B cell (primary cell): ENCODE data around the gene TCERG1L. TPM values are rescaled to one million over a fixed set of nuclear protein-coding genes. Genes with fewer than 3 reads are reported as not detected.

Source experiments
- ATAC-seq: fragments of 200-7000 bp; cut with Tn5 transposase; one replicate; pipeline ENCODE4 v1.10.0; 2021; ENCODE audit warnings: low read depth, mild to moderate bottlenecking, moderate number of reproducible peaks, moderate library complexity
- CTCF ChIA-PET: fragments of 350-600 bp; sonication (Branson Sonifier 250); formaldehyde crosslinking; loops from one replicate; lab custom pipeline; 2021; ENCODE audit warnings: antibody characterized with exemption, inconsistent platforms; lab: Charles Lee
- POLR2A ChIA-PET: fragments of 350-600 bp; sonication (Branson Sonifier 250); formaldehyde crosslinking; loops from one replicate; lab custom pipeline; 2021; ENCODE audit warnings: antibody characterized with exemption; lab: Charles Lee
- DNase-seq: peaks from one replicate; pipeline ENCODE4 v3.0.0; 2013
- H2AFZ ChIP-seq: 2 replicates; pipeline ENCODE4 v1.6.1; 2012; ENCODE audit warnings: mild to moderate bottlenecking, low read depth, low read length; ENCODE audit not compliant: insufficient read depth, poor library complexity, severe bottlenecking
- H3K27ac ChIP-seq, 2 donors: 1 replicate in 1 of 2; 2 replicates in 1 of 2; pipeline ENCODE4 v1.5.1; 2012 to 2013; ENCODE audit warnings: low read length in 2 of 2, mild to moderate bottlenecking in 2 of 2, moderate library complexity in 1 of 2
- H3K27me3 ChIP-seq, 4 experiments: fragments of 200-600 bp in 1 of 4; sonication (generic) in 1 of 4; replicated peaks in 1 of 4; 1 replicate in 2 of 4; 2 replicates in 2 of 4; pipeline versions ENCODE4 v1.6.1 to v1.7.0; 2013 to 2016; ENCODE audit warnings: low read length in 3 of 4, mild to moderate bottlenecking in 2 of 4, mixed read lengths in 1 of 4, moderate library complexity in 1 of 4; ENCODE audit not compliant: insufficient read depth in 4 of 4, control insufficient read depth in 3 of 4; ENCODE audit errors: control extremely low read depth in 1 of 4
- H3K36me3 ChIP-seq, 2 experiments: replicated peaks in 1 of 2; 1 replicate in 1 of 2; 2 replicates in 1 of 2; pipeline versions ENCODE4 v1.6.1 to v1.7.1; 2013; ENCODE audit warnings: low read length in 1 of 2; ENCODE audit not compliant: insufficient read depth in 2 of 2, control insufficient read depth in 1 of 2; ENCODE audit errors: control extremely low read depth in 1 of 2, extremely low read depth in 1 of 2
- H3K4me1 ChIP-seq, 2 donors: fragments of 200-600 bp in 1 of 2; sonication (generic) in 1 of 2; 1 replicate in 1 of 2; 2 replicates in 1 of 2; pipeline versions ENCODE4 v1.5.1 to v1.6.1; 2013 to 2017; ENCODE audit warnings: low read length in 2 of 2; ENCODE audit not compliant: control insufficient read depth in 2 of 2, insufficient read depth in 2 of 2
- H3K4me2 ChIP-seq: replicated peaks from 2 replicates; pipeline ENCODE3; 2012; ENCODE audit warnings: mild to moderate bottlenecking, low read depth, low read length; ENCODE audit not compliant: poor library complexity, severe bottlenecking
- H3K4me3 ChIP-seq, 5 experiments: fragments of 200-600 bp in 1 of 5; sonication (generic) in 1 of 5; 1 replicate in 3 of 5; 2 replicates in 2 of 5; pipeline versions ENCODE4 v1.5.1 to v1.7.0; 2011 to 2016; ENCODE audit warnings: low read length in 4 of 5, mild to moderate bottlenecking in 4 of 5, low read depth in 2 of 5, control low read depth in 1 of 5, moderate library complexity in 1 of 5; ENCODE audit not compliant: insufficient read depth in 1 of 5; ENCODE audit errors: control extremely low read depth in 1 of 5, extremely low read depth in 1 of 5
- H3K79me2 ChIP-seq: fragments of 200-600 bp; sonication (generic); one replicate; pipeline ENCODE4 v1.6.0; 2016; ENCODE audit warnings: low read length; ENCODE audit not compliant: control insufficient read depth, insufficient read depth
- H3K9ac ChIP-seq: fragments of 200-600 bp; sonication (generic); 2 replicates; pipeline ENCODE4 v1.6.1; 2017; ENCODE audit warnings: mild to moderate bottlenecking, low read length, moderate library complexity
- H3K9me3 ChIP-seq, 3 donors: one replicate each; pipeline versions ENCODE4 v1.6.1 to v1.7.1; 2013; ENCODE audit warnings: low read length in 2 of 3; ENCODE audit not compliant: control insufficient read depth in 2 of 3, insufficient read depth in 1 of 3; ENCODE audit errors: control extremely low read depth in 1 of 3
- H4K20me1 ChIP-seq: 2 replicates; pipeline ENCODE4 v1.6.0; 2012; ENCODE audit warnings: mild to moderate bottlenecking, low read length; ENCODE audit not compliant: insufficient read depth, control insufficient read depth, poor library complexity, severe bottlenecking
- H3K27ac Mint-ChIP-seq: one replicate; pipeline ENCODE4 v1.8.0; 2021; ENCODE audit warnings: mixed read lengths
- H3K27me3 Mint-ChIP-seq: one replicate; pipeline ENCODE4 v1.8.0; 2021; ENCODE audit warnings: mixed read lengths
- H3K4me1 Mint-ChIP-seq: one replicate; pipeline ENCODE4 v1.8.0; 2021; ENCODE audit warnings: mixed read lengths
- H3K4me3 Mint-ChIP-seq: one replicate; pipeline ENCODE4 v1.8.0; 2021; ENCODE audit warnings: mixed read lengths
- H3K9me3 Mint-ChIP-seq: one replicate; pipeline ENCODE4 v1.8.0; 2022; ENCODE audit warnings: mixed read lengths; ENCODE audit not compliant: insufficient read depth
- EZH2 ChIP-seq: IDR thresholded peaks from 2 replicates; pipeline ENCODE4 v1.6.1; 2012; ENCODE audit warnings: borderline replicate concordance, low read depth, mild to moderate bottlenecking, moderate library complexity, low read length; ENCODE audit not compliant: insufficient read depth, poor library complexity, severe bottlenecking
- WGBS: methylation state at CpG from one replicate; pipeline ENCODE4 v1.1.5; 2013; ENCODE audit warnings: missing lambda C conversion rate; ENCODE audit not compliant: insufficient coverage; 5-methylcytosine and 5-hydroxymethylcytosine counted together
- intact Hi-C: fragments of 100-400 bp; cut with micrococcal nuclease; formaldehyde crosslinking; loops from one replicate; pipeline ENCODE4 v1.10.0; 2022
- polyA plus RNA-seq: library from polyadenylated mRNA; depleted of rRNA; stranded (reverse); fragments of >200 nt; gene quantifications from 2 replicates; pipeline ENCODE4 v1.2.3, GENCODE V29; 2012
- total RNA-seq, 2 donors: library from RNA; stranded (reverse); fragments of 120-200 nt in 1 of 2; gene quantifications; 1 replicate in 1 of 2; 2 replicates in 1 of 2; pipeline versions ENCODE4 v1.2.3 to v1.2.4, GENCODE V29; 2013 to 2022
- TF ChIP-seq, protein P1 (sequence below): fragments of 200-600 bp; IDR thresholded peaks from one replicate; pipeline ENCODE4 v1.8.0; 2022; ENCODE audit warnings: antibody characterized with exemption, mild to moderate bottlenecking

Gene TCERG1L
- total and polyA plus RNA-seq, 2 donors (not counting 1 experiment from before 2014, with no cell fraction given) = 0.10 TPM; not detected in 1

DNA sequence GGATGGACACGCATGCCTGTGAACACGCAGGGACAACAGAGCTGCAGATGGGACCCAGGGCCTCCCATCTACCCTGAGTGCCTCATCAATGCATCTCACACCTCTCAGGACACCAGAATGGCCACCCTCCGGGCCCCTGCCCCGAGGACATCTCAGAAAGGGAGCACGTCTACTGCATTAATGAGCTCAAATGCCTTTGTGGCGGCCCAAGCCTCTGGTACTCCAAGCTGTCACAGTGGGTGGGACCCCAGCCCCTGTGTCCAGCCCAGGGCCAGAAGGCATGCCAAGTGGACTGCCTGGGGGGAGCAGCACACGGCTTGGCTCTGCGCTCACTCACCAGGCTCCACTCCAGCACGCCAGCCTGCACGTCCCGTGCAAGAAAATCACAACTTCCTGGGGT is 52.0 kb downstream of the TCERG1L start:
- H3K27ac ChIP-seq = no peak overlapping the region
- POLR2A ChIA-PET = no interaction called here
- CTCF ChIA-PET = no interaction called here
- Mint-ChIP-seq H3K27ac (no peak overlapping the region), H3K9me3 (no peaks in the 10 kb centered on the region), H3K4me1 (no peaks in the 10 kb centered on the region), H3K27me3 (no peaks in the 10 kb centered on the region), H3K4me3 (no peak overlapping the region)
- H3K4me2 ChIP-seq = no peak overlapping the region
- ATAC-seq = no peak
- no peak overlapping the region for H3K4me3 ChIP-seq
- TF ChIP-seq, protein P1, sequence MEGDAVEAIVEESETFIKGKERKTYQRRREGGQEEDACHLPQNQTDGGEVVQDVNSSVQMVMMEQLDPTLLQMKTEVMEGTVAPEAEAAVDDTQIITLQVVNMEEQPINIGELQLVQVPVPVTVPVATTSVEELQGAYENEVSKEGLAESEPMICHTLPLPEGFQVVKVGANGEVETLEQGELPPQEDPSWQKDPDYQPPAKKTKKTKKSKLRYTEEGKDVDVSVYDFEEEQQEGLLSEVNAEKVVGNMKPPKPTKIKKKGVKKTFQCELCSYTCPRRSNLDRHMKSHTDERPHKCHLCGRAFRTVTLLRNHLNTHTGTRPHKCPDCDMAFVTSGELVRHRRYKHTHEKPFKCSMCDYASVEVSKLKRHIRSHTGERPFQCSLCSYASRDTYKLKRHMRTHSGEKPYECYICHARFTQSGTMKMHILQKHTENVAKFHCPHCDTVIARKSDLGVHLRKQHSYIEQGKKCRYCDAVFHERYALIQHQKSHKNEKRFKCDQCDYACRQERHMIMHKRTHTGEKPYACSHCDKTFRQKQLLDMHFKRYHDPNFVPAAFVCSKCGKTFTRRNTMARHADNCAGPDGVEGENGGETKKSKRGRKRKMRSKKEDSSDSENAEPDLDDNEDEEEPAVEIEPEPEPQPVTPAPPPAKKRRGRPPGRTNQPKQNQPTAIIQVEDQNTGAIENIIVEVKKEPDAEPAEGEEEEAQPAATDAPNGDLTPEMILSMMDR = no peak
- TF ChIP-seq EZH2 = no peak
- H3K9ac ChIP-seq = no peak overlapping the region
- DNase-seq = no peak
- H2AFZ ChIP-seq = no peak overlapping the region
- WGBS = 87% methylated on average over 11 of the region's 11 CpGs
- H4K20me1 ChIP-seq = no peaks in the 10 kb centered on the region
- H3K27me3 ChIP-seq = no peaks in the 10 kb centered on the region
- H3K79me2 ChIP-seq = no peaks in the 10 kb centered on the region
- H3K9me3 ChIP-seq = peaks cover 0 to 28% (median 0%) of the 10 kb centered on the region in 3 donors
- no peaks in the 10 kb centered on the region for H3K4me1 ChIP-seq
- intact Hi-C loops = no loop called here
- H3K36me3 ChIP-seq = no peaks in the 10 kb centered on the region

GRCh38 chr10:131258256-131258655 is 53.3 kb downstream of the TCERG1L start:
- Mint-ChIP-seq H3K27me3 (no peaks in the 10 kb centered on the region), H3K4me1 (no peaks in the 10 kb centered on the region), H3K27ac (no peak overlapping the region), H3K4me3 (no peak overlapping the region), H3K9me3 (no peaks in the 10 kb centered on the region)
- no peak overlapping the region for H3K4me2 ChIP-seq
- ATAC-seq = no peak
- H4K20me1 ChIP-seq = no peaks in the 10 kb centered on the region
- CTCF ChIA-PET = no interaction called here
- intact Hi-C loops = no loop called here
- H3K9me3 ChIP-seq = peaks cover 0 to 26% (median 0%) of the 10 kb centered on the region in 3 donors
- WGBS = 93% methylated on average over 9 of the region's 9 CpGs
- no peak overlapping the region for H3K4me3 ChIP-seq
- no peak for DNase-seq
- no peak overlapping the region for H3K27ac ChIP-seq
- H3K9ac ChIP-seq = no peak overlapping the region
- no peaks in the 10 kb centered on the region for H3K79me2 ChIP-seq
- no peaks in the 10 kb centered on the region for H3K27me3 ChIP-seq
- POLR2A ChIA-PET = no interaction called here
- H2AFZ ChIP-seq = no peak overlapping the region
- no peaks in the 10 kb centered on the region for H3K4me1 ChIP-seq
- TF ChIP-seq, protein P1 = no peak
- no peak for TF ChIP-seq EZH2
- H3K36me3 ChIP-seq = no peaks in the 10 kb centered on the region
